HG03025 (cell line): Measurements from ENCODE around the gene METTL17.

Experiments used
- ATAC-seq: cut with Tn5 transposase; IDR thresholded peaks from one replicate; pipeline ENCODE4 v1.9.1; 2021; ENCODE audit warnings: mild to moderate bottlenecking, moderate library complexity; ENCODE audit not compliant: unreplicated experiment, low FRiP score

The METTL17 gene

DNA sequence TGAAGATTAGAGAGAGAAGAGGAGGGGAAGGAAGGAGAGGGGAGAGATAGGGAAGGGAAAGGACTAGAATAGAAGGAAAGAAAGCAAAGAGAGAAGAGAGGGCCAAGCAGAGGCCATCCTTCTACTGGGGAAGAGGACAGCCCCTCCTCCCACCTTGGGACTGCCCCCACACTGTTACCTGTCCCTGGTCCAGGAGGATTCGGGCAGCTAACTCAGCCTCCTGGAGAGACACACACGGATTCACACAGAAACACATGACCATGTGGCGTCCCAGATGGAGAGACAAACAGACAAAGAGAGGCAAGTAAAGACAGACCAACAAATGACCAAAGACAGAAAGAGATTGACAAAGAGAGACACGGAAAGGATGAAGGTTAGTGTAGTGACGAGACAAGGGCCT lies 32.9 kb downstream of the METTL17 start:
- no peak for ATAC-seq

- no peak for ATAC-seq
Measured at GRCh38 chr14:21023174-21023573, 33.4 kb downstream of the METTL17 start.

DNA sequence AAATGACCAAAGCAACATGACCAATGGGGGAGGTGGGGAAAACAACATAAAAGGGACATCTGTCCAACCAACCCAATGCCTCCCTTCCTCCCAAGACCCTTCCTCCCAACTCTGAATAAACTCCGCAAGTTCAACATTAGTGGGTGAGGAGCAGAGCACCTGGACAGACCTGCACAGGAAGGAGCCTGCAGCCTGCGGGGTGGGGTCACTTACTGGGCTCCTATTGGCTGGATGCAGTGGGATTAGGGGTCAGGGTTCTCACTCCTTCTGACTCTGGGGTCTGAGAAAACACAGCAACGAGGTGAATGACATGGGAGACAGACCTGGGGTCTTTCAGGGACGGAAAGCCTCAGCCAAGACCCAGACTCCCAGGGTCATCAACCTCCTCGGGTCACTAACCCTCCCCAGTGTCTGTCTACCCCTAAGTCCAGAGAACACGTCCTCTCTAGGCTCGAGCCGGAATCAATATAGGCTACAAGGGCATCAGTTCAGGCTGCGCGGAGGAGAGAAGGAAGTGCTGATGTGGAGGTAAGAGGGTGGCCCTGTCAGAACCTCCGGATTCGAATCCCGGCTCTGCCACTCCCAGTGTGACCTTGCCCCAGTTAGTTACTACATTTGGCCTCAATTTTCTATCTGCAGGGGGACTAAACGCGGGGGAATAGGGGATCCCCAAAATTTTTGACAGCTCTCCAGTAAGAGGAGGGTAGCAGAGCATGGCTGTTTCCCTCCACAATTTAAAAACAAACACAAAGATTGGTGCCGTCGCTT lies 34.2 kb downstream of the METTL17 start:
- ATAC-seq: no peak

DNA sequence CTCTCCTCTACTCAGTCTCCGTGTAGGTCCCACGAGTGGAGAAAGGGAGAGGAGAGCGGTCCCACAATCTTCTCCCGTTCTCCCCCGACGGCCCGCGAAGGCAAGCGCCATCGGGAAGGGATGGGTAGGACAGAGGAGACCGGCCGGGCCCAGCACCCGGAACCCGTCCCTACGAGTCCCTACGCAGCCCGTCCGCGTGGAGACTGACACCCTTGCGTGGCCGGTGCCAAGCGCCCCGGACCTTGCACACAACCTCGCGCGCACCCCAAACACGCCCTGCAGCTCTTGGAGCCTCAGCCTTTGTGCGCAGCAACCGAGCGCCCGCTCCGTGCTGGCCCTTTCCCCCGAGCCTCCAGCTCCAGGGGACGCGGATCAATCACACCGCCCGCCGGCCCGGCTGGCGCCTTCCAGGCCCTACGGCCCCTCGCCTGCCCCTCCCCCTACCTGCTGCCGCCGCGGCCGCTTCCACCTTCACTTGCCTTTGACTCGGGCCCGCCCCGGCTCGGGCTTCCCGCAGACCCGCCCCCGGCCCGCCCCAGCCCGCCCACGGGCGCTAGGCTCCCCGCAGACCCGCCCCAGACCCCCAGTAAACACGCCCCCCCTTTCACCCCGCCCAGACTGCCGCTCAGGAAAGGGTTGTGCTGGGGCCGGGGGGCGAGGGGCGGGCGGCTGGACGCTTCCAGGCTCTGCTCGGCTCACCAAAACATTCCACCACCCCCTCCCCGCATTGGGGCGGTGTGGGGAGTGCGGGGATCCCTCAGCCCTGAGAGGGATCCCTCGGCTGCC lies 35.0 kb downstream of the METTL17 start, which contains the start of gene NDRG2:
Gene NDRG2, minus strand, starts transcription at position 477 of the 786 bp plus-strand sequence. CDS start 1,746 bp downstream, outside the sequence.
- no peak for ATAC-seq

DNA sequence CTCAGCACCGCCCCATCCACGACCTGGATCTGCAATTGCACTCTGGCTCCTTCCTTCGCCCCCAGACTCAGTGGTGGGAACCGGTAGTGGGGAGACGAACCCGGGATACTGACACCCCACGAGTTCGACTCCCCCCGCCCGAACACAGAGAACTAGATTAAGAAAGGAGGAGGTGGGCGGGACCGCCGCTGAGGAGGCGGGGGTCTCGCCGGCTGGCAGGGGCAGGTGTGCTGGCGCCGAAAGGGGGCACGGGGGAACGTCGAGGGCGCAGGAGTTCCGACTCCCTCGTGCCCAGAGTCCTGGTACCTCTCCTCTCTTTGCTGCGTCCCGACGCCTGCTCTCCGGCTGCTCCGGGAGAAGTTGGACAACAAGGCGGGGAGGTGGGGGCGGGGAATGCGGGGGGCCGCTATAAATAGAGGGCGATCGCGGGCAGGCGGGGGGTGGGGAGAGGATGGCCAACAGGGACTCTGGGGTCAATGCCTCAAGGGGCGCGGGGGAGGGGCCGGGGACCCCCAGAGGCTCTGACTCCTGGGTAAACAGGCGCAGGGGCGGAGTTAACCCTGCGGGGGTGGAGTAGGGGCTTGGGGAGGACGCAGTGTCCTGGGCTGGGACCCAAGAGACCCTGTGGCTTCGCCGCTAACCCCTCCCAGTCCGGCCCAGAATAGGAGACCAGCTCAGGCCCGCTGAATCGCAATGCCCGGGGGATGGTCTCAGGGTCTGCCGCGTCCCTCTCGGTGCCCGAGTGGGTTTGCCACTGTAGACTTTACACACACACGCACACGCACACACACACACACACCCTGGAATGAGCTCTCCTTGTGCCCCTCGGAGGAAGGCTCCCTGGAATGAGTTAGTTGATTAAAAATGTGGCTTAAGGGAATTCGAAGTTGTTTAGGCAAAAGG lies 35.8 kb downstream of the METTL17 start:
- ATAC-seq: no peak

DNA sequence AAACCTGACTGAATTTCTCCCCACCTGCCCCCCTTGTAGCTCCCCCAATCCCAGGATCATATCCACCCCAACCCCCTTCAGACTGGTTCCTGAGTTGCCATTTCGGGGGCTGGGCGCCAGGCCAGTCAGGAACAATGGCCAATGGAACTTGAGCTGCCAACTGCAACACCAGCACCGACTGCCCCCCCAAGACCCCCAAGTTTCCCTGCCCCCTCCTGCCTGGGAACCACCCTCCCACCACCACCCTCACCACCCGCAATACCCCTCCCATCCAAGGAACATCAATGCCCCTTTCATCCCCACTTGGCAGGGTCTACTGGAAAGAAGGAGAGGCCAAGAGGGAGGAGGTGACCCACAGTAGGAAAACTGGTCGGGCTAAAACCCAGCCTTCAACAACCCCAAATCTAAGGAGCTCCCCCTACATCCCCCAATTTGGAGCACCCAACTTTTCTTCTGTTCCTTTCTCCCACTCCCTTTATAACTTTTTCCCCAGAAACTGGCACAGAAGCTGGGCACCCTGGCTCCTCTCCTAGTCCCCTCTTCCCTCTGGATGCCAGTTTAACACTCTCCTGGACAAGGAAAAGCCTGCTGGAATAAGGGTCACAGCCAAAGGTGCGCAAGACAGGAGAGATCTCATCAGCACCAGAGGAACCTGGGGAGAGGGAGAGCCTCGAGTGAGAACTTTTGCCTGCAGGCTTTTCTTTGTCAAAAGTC lies 36.7 kb downstream of the METTL17 start:
- no peak for ATAC-seq

GRCh38 chr14:21026988-21027315 lies 37.2 kb downstream of the METTL17 start:
- no peak for ATAC-seq

GRCh38 chr14:21029917-21030316 lies 40.1 kb downstream of the METTL17 start, which contains the start of gene TPPP2:
Gene TPPP2 (plus strand): TSS chr14:21030217. CDS start chr14:21030582, 365 bp downstream.
- ATAC-seq: no peak

- ATAC-seq: no peak
Measured at GRCh38 chr14:21030531-21030930, 40.8 kb downstream of the METTL17 start.

DNA sequence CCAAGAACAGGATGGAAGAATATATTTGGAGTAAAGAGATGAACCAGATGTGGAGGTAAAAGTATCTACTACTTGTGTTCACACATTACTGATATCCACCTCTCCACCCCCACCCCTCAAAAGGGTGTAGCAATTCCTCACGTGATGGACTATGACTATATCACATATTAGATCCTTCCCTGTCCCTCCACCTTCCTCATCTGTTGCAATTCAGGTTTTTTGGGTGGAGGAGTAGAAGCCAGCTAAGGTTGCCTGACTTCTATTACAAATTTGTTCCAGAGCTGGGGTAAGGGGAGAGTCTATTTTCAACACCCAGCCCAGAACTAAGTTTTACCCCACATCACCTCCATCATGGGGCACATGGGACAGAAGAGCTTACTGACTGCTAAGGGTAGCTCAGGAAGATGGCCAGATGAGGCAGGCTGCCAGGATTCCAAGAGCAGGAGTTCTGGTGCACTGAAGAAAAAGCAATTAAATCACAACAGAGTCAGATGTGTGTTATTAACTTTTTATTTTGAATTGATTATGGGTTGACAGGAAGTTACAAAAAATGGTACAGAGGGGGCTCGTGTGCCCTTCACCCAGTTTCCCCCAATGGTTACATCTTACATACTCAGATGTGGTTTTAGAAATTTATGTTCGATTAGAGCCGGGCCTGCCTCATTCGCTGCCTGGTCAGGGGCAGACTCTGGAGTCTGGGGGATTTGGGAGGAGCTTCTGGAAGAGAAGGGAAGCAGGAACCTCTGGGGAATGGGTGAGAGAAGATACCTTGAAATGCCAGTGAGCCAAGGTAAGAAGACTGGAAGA lies 42.7 kb downstream of the METTL17 start:
- no peak for ATAC-seq

DNA sequence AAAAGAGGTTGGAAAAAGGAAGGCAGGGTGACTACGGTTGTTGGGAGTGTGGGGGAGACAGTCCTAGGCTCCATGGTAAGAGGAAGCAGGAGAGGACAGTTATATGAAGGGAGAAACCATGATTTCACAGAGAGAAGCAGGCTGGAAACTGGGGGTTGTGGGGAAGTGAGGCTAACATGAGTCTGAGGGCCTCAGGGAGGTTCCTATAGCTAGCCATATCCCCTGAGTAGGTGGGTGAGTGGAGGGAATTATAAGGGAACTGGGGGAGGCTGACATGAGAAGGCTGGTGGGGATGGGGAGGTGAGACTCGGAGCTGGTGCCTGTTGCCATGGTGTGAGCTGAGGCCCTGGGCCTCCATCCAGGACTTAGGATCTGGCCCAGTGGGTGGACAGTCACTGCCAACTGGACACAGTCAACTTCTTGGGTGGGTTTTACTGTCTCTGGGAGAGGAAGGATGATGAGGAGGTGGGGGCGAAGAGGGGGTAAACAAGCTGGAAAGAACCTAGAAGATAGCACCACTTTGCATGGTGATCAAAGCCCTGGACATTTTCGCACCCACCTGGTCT lies 43.4 kb downstream of the METTL17 start:
- no peak for ATAC-seq

- ATAC-seq: no peak
Measured at GRCh38 chr14:21034707-21035106, 44.9 kb downstream of the METTL17 start, which contains the start of gene RNASE13. Gene RNASE13 (minus strand): TSS chr14:21034807. CDS start chr14:21034288, 519 bp downstream.

DNA sequence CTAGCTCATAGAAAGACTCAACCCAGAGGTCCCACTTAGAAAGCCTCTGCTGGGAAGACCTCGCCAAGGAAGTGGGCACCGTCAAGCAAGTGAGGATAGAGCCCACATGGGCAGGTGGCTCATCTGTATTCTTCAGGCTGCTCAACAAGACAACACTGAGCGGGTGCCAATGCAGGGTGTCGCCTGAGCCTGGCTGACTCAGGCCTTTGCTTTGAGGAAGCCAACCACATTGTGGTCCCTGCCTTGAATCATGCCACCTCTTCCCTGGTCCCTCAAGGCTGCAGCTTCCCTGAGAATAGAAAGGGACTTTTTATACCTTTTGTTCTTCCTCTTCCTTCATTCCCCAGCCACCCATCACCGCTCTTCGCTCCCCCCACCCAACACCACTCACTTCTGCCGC lies 47.0 kb downstream of the METTL17 start:
- ATAC-seq: no peak

DNA sequence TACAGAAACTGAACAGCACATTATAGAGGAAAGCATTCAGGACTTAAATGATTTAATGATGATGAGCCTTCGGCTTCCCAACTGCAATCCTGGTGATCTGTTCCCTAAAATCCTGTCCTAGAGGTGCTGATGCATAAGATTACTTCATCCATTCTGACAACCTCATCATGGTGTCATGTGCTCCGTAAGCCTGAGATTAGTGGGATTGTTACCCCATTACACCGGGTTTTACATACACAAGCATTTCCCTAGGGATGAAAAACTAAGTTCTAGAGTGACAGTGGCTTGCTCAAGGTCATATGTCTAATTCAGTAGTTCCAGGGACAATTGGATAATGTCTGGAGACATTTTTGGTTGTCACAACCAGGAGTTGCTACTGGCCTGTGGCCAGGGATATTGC lies 47.4 kb downstream of the METTL17 start:
- no peak for ATAC-seq

DNA sequence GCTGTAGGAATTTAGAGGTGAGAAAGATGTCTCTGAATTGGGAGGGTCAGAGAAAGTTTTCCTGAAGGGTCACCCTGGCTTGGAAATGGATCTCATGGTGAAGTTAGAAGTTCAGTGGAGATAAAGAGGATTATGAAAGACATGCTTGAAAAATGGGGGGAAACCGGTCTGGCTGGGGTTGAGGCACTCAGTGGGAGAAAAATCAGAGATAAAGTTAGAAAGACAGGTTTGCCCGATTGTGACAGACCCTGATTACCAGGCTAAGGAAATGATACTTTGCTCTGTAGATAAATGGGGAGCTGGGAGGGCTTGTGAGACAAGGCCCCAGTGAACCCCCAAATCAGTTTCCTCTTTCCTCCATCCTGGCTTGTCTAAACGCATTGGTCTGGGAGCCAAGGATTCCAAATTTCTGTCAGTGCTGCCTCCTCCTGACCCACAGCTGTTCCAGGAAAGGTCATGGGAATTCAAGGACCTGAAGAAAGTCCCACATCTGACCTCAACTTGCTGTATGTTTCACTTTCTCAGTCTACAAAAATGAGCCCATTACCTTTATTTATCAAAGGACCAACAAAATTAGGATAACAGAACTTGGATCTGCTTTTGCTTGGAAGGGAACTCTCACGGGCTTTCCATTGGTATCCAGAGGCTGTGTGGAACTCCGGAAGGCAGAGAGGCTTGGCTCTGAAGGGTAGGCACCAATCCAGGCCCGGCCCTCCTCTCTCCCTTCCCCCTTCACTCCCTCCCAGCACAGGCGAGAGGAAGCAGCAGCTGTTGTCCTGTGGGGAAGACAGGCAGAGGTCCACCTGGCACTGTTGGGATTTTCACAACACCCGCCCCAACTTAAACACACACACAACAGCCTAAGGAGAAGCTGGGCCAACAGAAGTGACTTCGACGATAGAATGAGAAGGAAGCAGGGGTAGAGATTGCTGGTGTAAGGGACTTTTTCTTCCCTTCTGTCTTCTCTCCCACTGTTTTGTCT lies 49.0 kb downstream of the METTL17 start:
- ATAC-seq: no peak

GRCh38 chr14:21039585-21040369 lies 50.0 kb downstream of the METTL17 start:
- no peak for ATAC-seq

DNA sequence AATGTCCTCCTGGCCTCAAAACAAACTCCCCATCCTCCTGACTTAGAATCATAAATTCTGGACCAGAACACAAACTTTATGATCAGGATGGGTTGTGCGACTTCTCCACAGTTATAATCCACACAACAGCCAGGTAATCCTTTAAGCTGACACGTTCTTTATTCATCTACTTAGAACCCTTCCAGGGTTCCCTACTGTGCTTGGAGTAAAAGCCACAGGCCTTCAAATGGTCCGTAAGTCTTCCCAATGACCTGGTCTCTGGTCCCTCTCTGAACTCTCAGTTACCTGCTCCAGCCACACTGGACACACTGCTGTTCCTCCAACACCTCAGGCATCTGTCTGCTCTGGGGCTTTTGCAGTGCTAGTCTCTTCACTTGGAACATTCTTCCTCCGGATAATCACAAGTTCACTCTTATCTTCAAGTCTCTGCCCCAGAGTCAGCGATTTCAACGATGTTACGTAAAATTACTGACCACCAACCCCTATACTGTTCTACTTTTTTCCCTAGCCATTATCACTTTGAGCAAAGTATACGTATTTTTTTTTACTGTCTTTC lies 50.7 kb downstream of the METTL17 start:
- ATAC-seq: no peak
